Left ventricle myocardium inferior (tissue), 1 donor: Measurements from ENCODE around the gene PTPRN2. TPM values are rescaled to one million over a fixed set of nuclear protein-coding genes. Genes with fewer than 3 reads are reported as not detected.

ENCODE experiments used
- DNase-seq: peaks from one replicate; pipeline ENCODE4 v3.0.0-alpha.2; 2020
- H3K27ac ChIP-seq: fragments of 200-600 bp; replicated peaks from 2 replicates; pipeline ENCODE4 v1.8.0; 2021
- H3K27me3 ChIP-seq: fragments of 200-600 bp; 2 replicates; pipeline ENCODE4 v1.8.0; 2021; ENCODE audit warnings: low read depth
- H3K36me3 ChIP-seq: fragments of 200-600 bp; 2 replicates; pipeline ENCODE4 v1.8.0; 2021
- H3K4me1 ChIP-seq: fragments of 200-600 bp; 2 replicates; pipeline ENCODE4 v1.8.0; 2021
- H3K4me3 ChIP-seq: fragments of 200-600 bp; 2 replicates; pipeline ENCODE4 v1.8.0; 2021; ENCODE audit warnings: mild to moderate bottlenecking, moderate library complexity
- H3K9me3 ChIP-seq: fragments of 200-600 bp; replicated peaks from 2 replicates; pipeline ENCODE4 v1.8.0; 2021
- intact Hi-C: fragments of 100-400 bp; cut with micrococcal nuclease; formaldehyde crosslinking; loops from one replicate; pipeline ENCODE4 v1.11.0; 2022
- total RNA-seq: library from RNA; stranded (reverse); fragmentation: NEBNext Ultra II Directional; extraction: Animal tissue kit (Norgen Biotek cat#: 25700); gene quantifications from one replicate; pipeline ENCODE4 v1.2.1, GENCODE V29; 2021
- TF ChIP-seq, protein P1 (sequence below): fragments of 200-600 bp; IDR thresholded peaks from 2 replicates; pipeline ENCODE4 v1.8.0; 2021; ENCODE audit warnings: antibody characterized with exemption, mild to moderate bottlenecking, borderline replicate concordance
- donor health status: DM: no; HTN: yes; CAD: no; lungs with severe emphysema.

The PTPRN2 gene
- total RNA-seq, 1 donor from 2014 or later, result 1.3 TPM

DNA sequence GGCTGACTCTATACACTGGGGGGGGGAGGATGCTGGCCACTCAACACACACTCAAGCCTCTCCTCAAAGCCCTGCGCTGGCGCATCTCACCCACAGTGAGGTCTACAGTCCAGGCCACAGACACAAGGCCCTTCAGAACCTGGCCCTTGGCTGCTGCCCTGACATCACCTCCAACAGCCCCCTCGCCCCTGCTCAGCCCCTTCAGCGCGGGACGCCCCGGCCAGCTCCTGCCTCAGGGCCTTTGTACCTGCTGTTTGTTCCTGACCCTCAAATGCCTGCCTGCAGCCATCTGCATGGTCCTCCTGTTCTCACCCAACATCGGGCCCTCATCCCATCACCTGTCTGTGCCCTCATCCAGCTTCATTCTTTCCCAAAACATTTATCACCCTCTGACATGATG, 678.3 kb downstream of the PTPRN2 start:
- Histone ChIP-seq H3K4me1 (peaks cover 13% of the 10 kb centered on the region), H3K4me3 (no peak overlapping the region), H3K27ac (no peak overlapping the region), H3K9me3 (peaks cover 28% of the 10 kb centered on the region), H3K27me3 (peaks cover 15% of the 10 kb centered on the region), H3K36me3 (no peaks in the 10 kb centered on the region)
- TF ChIP-seq, protein P1, sequence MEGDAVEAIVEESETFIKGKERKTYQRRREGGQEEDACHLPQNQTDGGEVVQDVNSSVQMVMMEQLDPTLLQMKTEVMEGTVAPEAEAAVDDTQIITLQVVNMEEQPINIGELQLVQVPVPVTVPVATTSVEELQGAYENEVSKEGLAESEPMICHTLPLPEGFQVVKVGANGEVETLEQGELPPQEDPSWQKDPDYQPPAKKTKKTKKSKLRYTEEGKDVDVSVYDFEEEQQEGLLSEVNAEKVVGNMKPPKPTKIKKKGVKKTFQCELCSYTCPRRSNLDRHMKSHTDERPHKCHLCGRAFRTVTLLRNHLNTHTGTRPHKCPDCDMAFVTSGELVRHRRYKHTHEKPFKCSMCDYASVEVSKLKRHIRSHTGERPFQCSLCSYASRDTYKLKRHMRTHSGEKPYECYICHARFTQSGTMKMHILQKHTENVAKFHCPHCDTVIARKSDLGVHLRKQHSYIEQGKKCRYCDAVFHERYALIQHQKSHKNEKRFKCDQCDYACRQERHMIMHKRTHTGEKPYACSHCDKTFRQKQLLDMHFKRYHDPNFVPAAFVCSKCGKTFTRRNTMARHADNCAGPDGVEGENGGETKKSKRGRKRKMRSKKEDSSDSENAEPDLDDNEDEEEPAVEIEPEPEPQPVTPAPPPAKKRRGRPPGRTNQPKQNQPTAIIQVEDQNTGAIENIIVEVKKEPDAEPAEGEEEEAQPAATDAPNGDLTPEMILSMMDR, result no peak
- intact Hi-C loops, result no loop called here
- no peak for DNase-seq

DNA sequence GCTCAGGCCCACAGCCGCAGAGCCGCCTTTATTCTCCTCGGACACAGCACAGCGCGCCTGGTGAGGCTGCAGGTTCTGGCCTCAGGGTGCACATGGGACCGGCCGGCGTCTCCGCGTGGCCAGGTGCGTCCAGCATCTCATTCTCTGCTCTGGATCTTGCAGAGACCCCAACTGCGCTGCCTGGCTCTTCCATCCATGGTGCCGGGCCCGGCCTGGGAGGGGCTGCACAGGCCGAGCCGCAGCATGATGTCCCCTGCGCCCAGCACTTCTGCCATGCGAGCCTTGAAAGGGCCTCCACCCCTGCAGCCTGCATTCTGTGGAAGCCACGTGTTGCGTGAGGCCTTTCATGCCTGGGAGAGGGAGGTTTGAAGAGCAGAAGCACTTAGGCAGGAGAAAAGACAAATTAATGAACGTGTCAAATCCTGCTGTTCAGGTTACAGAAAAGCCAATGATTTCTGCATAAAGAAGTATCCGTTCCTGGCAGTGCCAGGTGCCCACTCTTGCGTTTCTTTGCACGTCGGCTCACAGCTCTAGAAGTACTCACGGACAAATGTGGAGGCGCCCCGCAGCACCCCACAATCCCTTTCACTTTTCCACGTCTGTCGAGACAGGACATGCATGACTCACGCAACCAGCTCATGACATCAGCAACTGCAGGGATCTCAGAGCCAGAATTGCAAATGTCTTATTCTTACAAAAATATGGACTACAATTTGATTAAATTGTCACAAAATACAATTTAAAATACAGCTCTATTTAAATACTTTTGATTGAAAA, 679.4 kb downstream of the PTPRN2 start:
- no peak for DNase-seq

DNA sequence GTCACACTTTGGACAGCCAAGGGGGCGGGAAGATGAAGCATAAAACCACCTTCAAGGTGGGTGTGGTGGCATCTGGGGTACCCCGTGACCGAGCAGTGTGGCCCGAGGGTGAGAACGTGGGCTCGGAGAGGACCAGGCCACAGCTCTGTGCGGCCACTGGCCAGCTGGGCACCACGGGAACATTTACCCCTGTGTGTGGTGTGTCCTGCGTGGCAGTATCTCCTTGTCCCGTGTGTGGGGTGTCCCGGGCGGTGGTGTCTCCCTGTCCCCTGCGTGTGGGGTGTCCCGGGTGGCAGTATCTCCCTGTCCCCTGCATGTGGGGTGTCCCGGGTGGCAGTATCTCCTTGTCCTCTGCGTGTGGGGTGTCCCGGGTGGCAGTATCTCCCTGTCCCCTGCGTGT, 680.5 kb downstream of the PTPRN2 start:
- Histone ChIP-seq H3K4me3 (no peak overlapping the region), H3K27ac (peak overlapping the region; percentile 74), H3K9me3 (peaks cover 8% of the 10 kb centered on the region), H3K27me3 (peaks cover 16% of the 10 kb centered on the region), H3K4me1 (peaks cover 13% of the 10 kb centered on the region), H3K36me3 (no peaks in the 10 kb centered on the region)
- TF ChIP-seq, protein P1, result no peak
- no peak for DNase-seq
- intact Hi-C loops, result no loop called here

More for the DNA sequence above, 679.4 kb downstream of the PTPRN2 start:
- intact Hi-C loops, result no loop called here
- no peak overlapping the region for H3K27ac ChIP-seq
- TF ChIP-seq, protein P1, result no peak
- H3K4me3 ChIP-seq, result no peak overlapping the region
- H3K27me3 ChIP-seq, result peaks cover 16% of the 10 kb centered on the region
- H3K9me3 ChIP-seq, result peaks cover 19% of the 10 kb centered on the region
- no peaks in the 10 kb centered on the region for H3K36me3 ChIP-seq
- peaks cover 13% of the 10 kb centered on the region for H3K4me1 ChIP-seq

DNA sequence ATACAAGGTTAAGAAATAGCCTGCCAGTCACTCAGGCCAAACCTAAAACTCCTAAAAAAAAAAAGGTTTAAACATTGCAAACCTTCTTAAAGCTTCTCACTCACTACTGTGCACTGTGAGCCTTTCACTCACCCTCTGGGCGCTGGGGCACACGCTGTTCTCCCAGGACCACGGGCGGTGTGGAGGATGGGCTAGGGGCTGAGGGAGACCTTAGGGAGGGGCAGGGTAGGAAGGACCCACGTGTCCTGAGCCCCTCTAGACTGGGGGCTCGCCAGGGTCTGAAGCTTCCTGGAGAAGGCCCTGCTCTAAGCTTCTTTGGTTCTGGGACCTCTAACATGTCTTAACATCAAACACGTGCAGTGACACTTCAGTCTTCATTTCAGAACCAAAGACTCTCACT, 681.0 kb downstream of the PTPRN2 start:
- H3K27me3 ChIP-seq, result peaks cover 16% of the 10 kb centered on the region
- no peaks in the 10 kb centered on the region for H3K36me3 ChIP-seq
- peaks cover 13% of the 10 kb centered on the region for H3K4me1 ChIP-seq
- peak overlapping the region; percentile 36 for H3K4me3 ChIP-seq
- H3K27ac ChIP-seq, result peak overlapping the region; percentile 74
- TF ChIP-seq, protein P1, result no peak
- H3K9me3 ChIP-seq, result peaks cover 7% of the 10 kb centered on the region
- intact Hi-C loops, result no loop called here
- DNase-seq, result no peak

DNA sequence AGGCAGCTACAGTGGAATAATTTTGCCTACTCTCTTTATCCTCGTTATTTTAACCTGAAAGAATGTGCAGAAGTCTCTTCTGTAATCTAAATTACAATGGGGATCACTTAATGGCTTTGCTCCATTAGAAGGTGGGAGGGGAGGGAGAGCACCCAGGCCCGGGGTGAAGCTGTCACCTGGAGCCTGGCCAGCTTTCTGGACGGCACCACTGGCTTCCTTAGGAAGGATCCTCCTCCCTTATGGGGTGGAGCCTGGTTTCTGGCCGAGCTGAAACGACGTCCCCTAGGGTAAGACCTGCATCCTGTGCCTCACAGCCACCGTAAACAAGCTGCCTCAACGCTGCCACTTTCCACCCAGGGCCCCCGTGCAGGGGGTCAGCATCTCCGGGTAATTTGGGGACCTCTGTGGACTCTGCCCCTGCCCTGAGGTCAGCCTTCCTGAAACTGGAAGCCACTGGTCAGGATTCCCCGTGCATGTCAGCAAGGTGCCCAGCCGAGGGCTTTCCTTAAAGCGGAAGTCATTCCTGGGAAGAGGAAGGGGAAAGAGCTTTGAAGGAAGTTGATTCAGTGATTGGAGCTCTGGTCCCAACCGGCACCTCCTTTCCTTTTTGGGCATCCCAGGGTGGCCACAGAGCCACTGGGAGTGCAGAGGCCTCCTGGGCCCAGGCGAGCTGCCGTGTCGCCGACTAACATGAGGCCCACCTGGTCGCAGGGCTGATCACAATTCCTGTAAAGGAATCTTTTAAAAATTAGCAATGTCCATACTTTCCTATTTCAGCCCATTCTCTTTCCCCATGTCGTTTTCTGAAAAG, 681.8 kb downstream of the PTPRN2 start:
- Histone ChIP-seq H3K36me3 (no peaks in the 10 kb centered on the region), H3K27me3 (peaks cover 16% of the 10 kb centered on the region), H3K27ac (peak overlapping the region; percentile 74), H3K9me3 (peaks cover 3% of the 10 kb centered on the region), H3K4me1 (peaks cover 13% of the 10 kb centered on the region), H3K4me3 (peak overlapping the region; percentile 36)
- TF ChIP-seq, protein P1, result no peak
- DNase-seq, result peak; percentile 52
- intact Hi-C loops, result no loop called here
